Heart right ventricle (tissue), 16 donors: ENCODE results near the gene ARHGAP6. TPM values are rescaled to one million over a fixed set of nuclear protein-coding genes. Genes with fewer than 3 reads are reported as not detected.

Source experiments
- ATAC-seq, 8 donors: fragments of 200-7000 bp; cut with Tn5 transposase; one replicate each; pipeline ENCODE4 v1.9.1; 2020; ENCODE audit warnings: mild to moderate bottlenecking in 8 of 8, moderate library complexity in 8 of 8, moderate number of reproducible peaks in 1 of 8
- DNase-seq, 2 donors: peaks; one replicate each; pipeline ENCODE4 v3.0.0-alpha.2; 2020
- H3K27ac ChIP-seq, 10 donors: fragments of 200-600 bp; sonication (generic) in 2 of 10; one replicate each; pipeline versions ENCODE4 v1.5.0 to v1.8.0; 2020 to 2022; ENCODE audit warnings: mild to moderate bottlenecking in 3 of 10
- H3K27me3 ChIP-seq, 7 donors: fragments of 200-600 bp; one replicate each; pipeline ENCODE4 v1.8.0; 2021 to 2022; ENCODE audit warnings: mild to moderate bottlenecking in 2 of 7
- H3K36me3 ChIP-seq, 9 donors: fragments of 200-600 bp; sonication (generic) in 1 of 9; one replicate each; pipeline versions ENCODE4 v1.5.0 to v1.8.0; 2020 to 2022; ENCODE audit warnings: mild to moderate bottlenecking in 2 of 9
- H3K4me1 ChIP-seq, 9 donors: fragments of 200-600 bp; sonication (generic) in 1 of 9; one replicate each; pipeline versions ENCODE4 v1.5.0 to v1.8.0; 2020 to 2022; ENCODE audit warnings: mild to moderate bottlenecking in 4 of 9
- H3K4me3 ChIP-seq, 10 donors: fragments of 200-600 bp; sonication (generic) in 2 of 10; one replicate each; pipeline versions ENCODE4 v1.5.0 to v1.8.0; 2020 to 2022; ENCODE audit warnings: mild to moderate bottlenecking in 7 of 10, moderate library complexity in 2 of 10
- H3K9me3 ChIP-seq, 11 donors: fragments of 200-600 bp in 10 of 11; sonication (generic) in 2 of 11; one replicate each; pipeline versions ENCODE4 v1.5.0 to v1.8.0; 2013 to 2022; ENCODE audit warnings: mild to moderate bottlenecking in 2 of 11, control low read depth in 1 of 11, moderate library complexity in 1 of 11
- CTCF ChIP-seq, 9 donors: fragments of 200-600 bp; sonication (generic) in 2 of 9; IDR thresholded peaks; one replicate each; pipeline versions ENCODE4 v1.5.0 to v1.8.0; 2021 to 2022; ENCODE audit warnings: antibody characterized with exemption in 9 of 9, mild to moderate bottlenecking in 5 of 9, moderate library complexity in 1 of 9
- WGBS, 2 donors: extraction: QIAGEN DNeasy Blood & Tissue Kit; methylation state at CpG; one replicate each; pipeline ENCODE4 v1.1.7; 2013; ENCODE audit warnings: inconsistent platforms in 1 of 2; 5-methylcytosine and 5-hydroxymethylcytosine counted together
- intact Hi-C, 10 donors: fragments of 100-400 bp; cut with DNase I; formaldehyde crosslinking; loops; one replicate each; pipeline versions ENCODE4 v1.11.1 to v1.14.2; 2022
- microRNA-seq, 2 donors: library from miRNA; unstranded; fragments of <30 nt; microRNA quantifications; one replicate each; pipeline ENCODE4 v1.2.0, GENCODE V29; 2021
- polyA plus RNA-seq, 2 donors: library from polyadenylated mRNA; stranded (reverse); fragments of 200-250 nt; gene quantifications; one replicate each; pipeline ENCODE4 v1.2.3, GENCODE V29; 2013
- total RNA-seq, 10 donors: library from RNA; stranded (reverse); fragmentation: NEBNext Ultra II Directional in 3 of 10; extraction: Animal tissue kit (Norgen Biotek cat#: 25700) in 3 of 10; gene quantifications; one replicate each; pipeline versions ENCODE4 v1.2.1 to v1.2.4, GENCODE V29; 2021 to 2023
- donor health status: Arrhythmogenic right ventricular cardiomyopathy.
- donor health status: ischemic (EF 13 %, LVEDD 7.1; RV severe dilation, severe dysfunction).
- donor health status: healthy with polysubstance abuse.
- donor health status: DM: no; HTN: yes; CAD: no.
- donor health status: DM: no; HTN: no; CAD: no.
- donor health status: ischemic (EF 25% LVEDD 6.9; RV normal size, moderate dysfunction).
- donor health status: ischemic (EF 25% LVEDD 5.7; RV mildly dilated, moderate dysfunction).
- donor health status: healthy.
- donor health status: DM: yes; HTN: yes; CAD: no.
- donor health status: Ischemic cardiomyopathy.
- donor health status: ischemic (EF 35%, LVEDD 5.7; RV mildly dilated, moderate dysfunction).
- donor health status: nonischemic (EF 11% LVEDD 7.7; RV severe dilation, severe dysfunction).
- donor health status: DM: yes; HTN: yes; CAD: no.
- donor health status: PGD.
- donor health status: ischemic (EF 29% LVEDD 5.4; RV normal size, mild dysfunction).
- donor health status: nonischemic (EF 23%, LVEDD 6.1; RV moderate dilation, normal function).

Gene ARHGAP6
- total and polyA plus RNA-seq, 12 donors, result 1.6 to 6.0 (median 2.6) TPM

GRCh38 chrX:11097933-11098332 lies 567.8 kb downstream of the ARHGAP6 start:
- H3K27ac ChIP-seq, result no peak overlapping the region
- no peaks in the 10 kb centered on the region for H3K27me3 ChIP-seq
- no peak for DNase-seq
- H3K4me1 ChIP-seq, result peaks cover 0 to 5% (median 0%) of the 10 kb centered on the region in 9 donors
- no peaks in the 10 kb centered on the region for H3K36me3 ChIP-seq
- no peaks in the 10 kb centered on the region for H3K9me3 ChIP-seq
- no peak for ATAC-seq
- no peak overlapping the region for H3K4me3 ChIP-seq
- no peak for TF ChIP-seq CTCF (IDR thresholded peaks at IDR 0.05)
- intact Hi-C loops, result loop anchor here in 1 of 10 donors (10.0 kb wide), 1 partner anchor 903 kb away; no protein-coding TSS in a partner anchor

GRCh38 chrX:11089802-11090201 lies 575.9 kb downstream of the ARHGAP6 start:
- Histone ChIP-seq H3K27me3 (no peaks in the 10 kb centered on the region), H3K4me3 (no peak overlapping the region), H3K27ac (no peak overlapping the region), H3K9me3 (peaks cover 0 to 29% (median 8%) of the 10 kb centered on the region in 11 donors), H3K4me1 (no peaks in the 10 kb centered on the region), H3K36me3 (no peaks in the 10 kb centered on the region)
- intact Hi-C loops, result loop anchor here in 1 of 10 donors (10.0 kb wide), 1 partner anchor 895 kb away; no protein-coding TSS in a partner anchor
- DNase-seq (no peak), ATAC-seq (no peak)
- 97 to 100% methylated on average over 1 of the region's 1 CpG for WGBS, 2 donors
- no peak for TF ChIP-seq CTCF (IDR thresholded peaks at IDR 0.05)

Small RNAs within 50 kb of the gene (microRNA-seq; reads per million reads assigned to microRNA genes)
- 2.0 to 3.0 reads per million in 2 donors for gene MIR548AX

Other genes starting within 250 kb of the ARHGAP6 start
- gene MSL3, start 92.3 kb upstream of the ARHGAP6 start, total RNA-seq, result 10 to 100 TPM in 9 of 10 donors, 1 to 10 TPM in 1; 7.7 to 18.1 (median 11.0) TPM
- gene MSL3, start 92.3 kb upstream of the ARHGAP6 start, polyA plus RNA-seq, result 10 to 100 TPM; 17.8 to 24.1 TPM